K562 (cell line): Measurements from ENCODE around the gene EGLN1. TPM values are rescaled to one million over a fixed set of nuclear protein-coding genes. Genes with fewer than 3 reads are reported as not detected.

Experiments used
- ATAC-seq: fragments of 200-7000 bp; cut with Tn5 transposase; 3 replicates; pipeline ENCODE4 v1.9.1; 2020; ENCODE audit warnings: moderate library complexity
- BruUV-seq: library from RNA; stranded (reverse); fragments of 400-500 nt; replicated peaks from 2 replicates; lab custom pipeline; 2021; lab: Mats Ljungman, UMichigan
- CTCF ChIA-PET: fragments of 300-600 bp; formaldehyde crosslinking; extraction: SDS; loops from one replicate; lab custom pipeline; 2021; ENCODE audit warnings: low intra/inter-chr PET ratio; lab: Yijun Ruan, JAX
- POLR2A ChIA-PET: fragments of 300-600, 350-650 bp; sonication (Branson Sonifier 250); formaldehyde crosslinking; extraction: SDS; loops from one replicate; lab custom pipeline; 2021; ENCODE audit warnings: antibody characterized with exemption, inconsistent platforms; lab: Yijun Ruan, JAX
- DNase-seq, 4 experiments: peaks; one replicate each; pipeline versions ENCODE4 v3.0.0 to v3.0.0-alpha.2; 2011 to 2018; ENCODE audit warnings: low spot score in 3 of 4, mixed read lengths in 3 of 4; ENCODE audit errors: extremely low read depth in 1 of 4
- FAIRE-seq: peaks from 2 replicates; lab custom pipeline; 2011; peaks lifted over from hg19 to GRCh38; lab: Jason Lieb, UNC
- H2AFZ ChIP-seq: 2 replicates; pipeline ENCODE4 v1.6.0; 2011; ENCODE audit warnings: low read depth, low read length, control low read depth, inconsistent platforms
- H3K27ac ChIP-seq: fragments of 200-600 bp; 3 replicates; pipeline ENCODE4 v1.8.0; 2011; ENCODE audit warnings: low read depth, mild to moderate bottlenecking, control low read depth, inconsistent platforms, low read length, moderate library complexity, mixed read lengths; ENCODE audit errors: extremely low read depth
- H3K27me3 ChIP-seq, 2 experiments: fragments of 300-600 bp in 1 of 2; 2 replicates in 1 of 2; 3 replicates in 1 of 2; pipeline versions ENCODE4 v1.6.0 to v1.8.0; 2011; ENCODE audit warnings: inconsistent platforms in 2 of 2, low read length in 2 of 2, mild to moderate bottlenecking in 1 of 2, mixed read lengths in 1 of 2, moderate library complexity in 1 of 2; ENCODE audit not compliant: control insufficient read depth in 2 of 2, insufficient read depth in 2 of 2
- H3K36me3 ChIP-seq: fragments of 300-600 bp; 3 replicates; pipeline ENCODE4 v1.8.0; 2011; ENCODE audit warnings: mild to moderate bottlenecking, low read length, inconsistent platforms; ENCODE audit not compliant: control insufficient read depth, insufficient read depth
- H3K4me1 ChIP-seq, 2 experiments: fragments of 200-600 bp in 1 of 2; replicated peaks in 1 of 2; 2 replicates in 1 of 2; 3 replicates in 1 of 2; pipeline versions ENCODE4 v1.5.1 to v1.8.0; 2011; ENCODE audit warnings: inconsistent platforms in 2 of 2, low read length in 2 of 2, mild to moderate bottlenecking in 1 of 2, mixed read lengths in 1 of 2, moderate library complexity in 1 of 2; ENCODE audit not compliant: control insufficient read depth in 2 of 2, insufficient read depth in 2 of 2
- H3K4me2 ChIP-seq: 2 replicates; pipeline ENCODE4 v1.6.1; 2011; ENCODE audit warnings: low read length, control low read depth, inconsistent platforms, mixed read lengths; ENCODE audit not compliant: insufficient read depth
- H3K4me3 ChIP-seq: fragments of 200-600 bp; sonication (generic), shearing (Covaris generic); 2 replicates; pipeline ENCODE4 v1.5.1; 2016; ENCODE audit warnings: control low read depth, inconsistent platforms
- H3K79me2 ChIP-seq: fragments of 200-600 bp; 3 replicates; pipeline ENCODE4 v1.8.0; 2011; ENCODE audit warnings: low read length, inconsistent platforms; ENCODE audit not compliant: control insufficient read depth, insufficient read depth
- H3K9ac ChIP-seq, 2 experiments: 2 replicates each; pipeline versions ENCODE4 v1.6.0 to v1.6.1; 2011; ENCODE audit warnings: low read depth in 2 of 2, low read length in 2 of 2, control low read depth in 1 of 2, inconsistent platforms in 1 of 2, mild to moderate bottlenecking in 1 of 2, mixed read lengths in 1 of 2; ENCODE audit not compliant: insufficient read depth in 1 of 2
- H3K9me1 ChIP-seq: one replicate; pipeline ENCODE4 v1.6.0; 2011; ENCODE audit warnings: inconsistent platforms, mild to moderate bottlenecking, low read length, moderate library complexity; ENCODE audit not compliant: control insufficient read depth, insufficient read depth
- H3K9me3 ChIP-seq: replicated peaks from 2 replicates; pipeline ENCODE4 v1.5.1; 2011; ENCODE audit warnings: low read depth, low read length, inconsistent platforms; ENCODE audit not compliant: control insufficient read depth, insufficient read depth
- H4K20me1 ChIP-seq: replicated peaks from 2 replicates; pipeline ENCODE4 v1.6.1; 2011; ENCODE audit warnings: low read length, inconsistent platforms, mixed read lengths; ENCODE audit not compliant: control insufficient read depth, insufficient read depth
- ARID2 ChIP-seq: fragments of 450-650 bp; IDR thresholded peaks from 2 replicates; pipeline ENCODE4 v1.6.1; 2017; ENCODE audit warnings: antibody characterized with exemption, mild to moderate bottlenecking
- HMG20B ChIP-seq: fragments of 250-450 bp; sonication (Bioruptor Pico); IDR thresholded peaks from 2 replicates; pipeline ENCODE4 v1.5.0; 2021; ENCODE audit warnings: mild to moderate bottlenecking
- ZBTB40 ChIP-seq, 2 experiments: fragments of 450-650 bp in 1 of 2; sonication (generic) in 1 of 2; formaldehyde crosslinking in 1 of 2; IDR thresholded peaks; 2 replicates each; pipeline versions ENCODE4 v1.7.1 to v1.9.0; 2016 to 2022; ENCODE audit warnings: inconsistent platforms in 1 of 2, mild to moderate bottlenecking in 1 of 2, missing genetic modification reagents in 1 of 2
- ZNF232 ChIP-seq: sonication (generic); formaldehyde crosslinking; IDR thresholded peaks from 2 replicates; pipeline ENCODE4 v1.8.0; 2022; ENCODE audit warnings: mild to moderate bottlenecking, missing genetic modification reagents
- WGBS: fragments of 100-300 bp; shearing (Covaris generic); methylation state at CpG from one replicate; pipeline ENCODE4 v1.1.6; 2016; ENCODE audit warnings: low coverage, mixed read lengths; ENCODE audit not compliant: insufficient coverage; ENCODE audit errors: missing lambda C conversion rate; 5-methylcytosine and 5-hydroxymethylcytosine counted together
- in situ Hi-C: fragments of 300-500 bp; cut with MboI; formaldehyde crosslinking; loops from 4 replicates; pipeline ENCODE4 v1.15.0; 2018; ENCODE audit warnings: inconsistent platforms, mixed read lengths
- intact Hi-C: fragments of 100-400 bp; cut with micrococcal nuclease; formaldehyde crosslinking; loops from 2 replicates; pipeline ENCODE4 v1.14.2; 2022
- polyA plus RNA-seq, 8 experiments: library from polyadenylated mRNA; depleted of rRNA in 4 of 8; stranded (reverse) in 5 of 8; unstranded in 3 of 8; fragments of >200 nt; fragmentation: Nextera tagmentation in 2 of 8; fragmentation: Illumina TruSeq in 1 of 8; extraction: Ambion mirVana in 2 of 8; extraction: Trizol in 1 of 8; gene quantifications; 2 replicates each; pipeline versions ENCODE4 v1.2.1 to v1.2.3, GENCODE V29; 2011 to 2014; ENCODE audit warnings: inconsistent platforms in 1 of 8, missing spikeins in 1 of 8
- total RNA-seq, 7 experiments: library from RNA; depleted of rRNA in 6 of 7; stranded (reverse); fragments of >200 nt in 6 of 7; fragmentation: Illumina TruSeq in 2 of 7; extraction: Trizol in 2 of 7; gene quantifications; 2 replicates each; pipeline versions ENCODE4 v1.2.1 to v1.2.3, GENCODE V29; 2011 to 2021; ENCODE audit warnings: low replicate concordance in 1 of 7

EGLN1 gene
- total and polyA plus RNA-seq, 9 of the 15 experiments (the other 6 are each of a cell fraction or from before 2014, with no cell fraction given) = 5.2 to 54.3 (median 24.6) TPM

DNA sequence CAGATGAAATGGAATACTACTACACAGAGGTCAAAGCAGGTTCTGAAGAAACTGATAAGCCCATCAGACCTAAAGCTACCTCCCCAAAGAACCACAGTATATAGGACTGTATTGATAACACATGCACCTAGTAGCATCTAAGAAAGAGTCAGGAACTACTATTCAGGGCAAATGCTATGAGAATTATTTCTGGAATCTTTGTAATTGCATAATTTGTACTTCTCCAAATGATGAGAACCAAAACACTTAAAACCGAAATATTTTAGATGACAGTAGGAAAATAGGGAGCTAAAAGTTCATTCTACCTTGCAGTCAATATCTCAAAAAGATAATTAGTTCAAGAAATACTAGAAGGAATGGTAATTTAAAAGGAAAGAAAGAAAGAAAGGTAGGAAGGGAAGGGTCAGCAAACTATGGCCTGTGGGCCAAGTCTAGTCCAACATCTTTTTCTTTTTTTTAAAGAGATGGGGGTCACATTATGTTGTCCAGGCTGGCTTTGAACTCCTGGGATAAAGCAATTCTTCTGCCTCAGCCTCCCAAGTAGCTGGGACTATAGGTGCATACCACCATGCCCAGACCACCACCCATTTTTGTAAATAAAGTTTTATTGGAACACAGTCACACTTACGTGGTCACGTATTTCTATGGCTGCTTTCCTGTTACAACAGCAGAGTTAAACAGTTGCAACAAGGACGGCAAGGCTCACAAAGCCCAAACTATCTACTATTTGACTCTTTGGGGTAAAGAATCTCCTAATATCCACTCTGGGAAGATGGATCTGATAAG, 24.0 kb downstream of the EGLN1 start:
- Histone ChIP-seq H3K4me1 (peaks cover 0 to 4% of the 10 kb centered on the region in 2 experiments; a peak in 3 of 5 replicates), H3K4me2 (no peak overlapping the region), H3K9me1 (no peaks in the 10 kb centered on the region), H3K9me3 (no peaks in the 10 kb centered on the region), H4K20me1 (peaks cover 19% of the 10 kb centered on the region), H3K27me3 (no peaks in the 10 kb centered on the region), H3K27ac (no peak overlapping the region), H3K79me2 (peaks cover 90% of the 10 kb centered on the region), H2AFZ (no peak overlapping the region), H3K36me3 (peaks cover 8% of the 10 kb centered on the region; the same call in 1 of the 3 replicates), H3K4me3 (no peak overlapping the region), H3K9ac (no peak overlapping the region)
- intact Hi-C loops = no loop called here
- TF ChIP-seq ZNF232 (CRISPR knock-in tag) (no peak), ARID2 (no peak), HMG20B (no peak), ZBTB40 (IDR thresholded peaks at IDR 0.05) (peak; percentile 91), ZBTB40 (CRISPR knock-in tag; IDR thresholded peaks at IDR 0.05) (peak; percentile 61)
- 63% methylated on average over 4 of the region's 4 CpGs for WGBS
- DNase-seq (peak in 1 of 4 experiments; percentile 19), FAIRE-seq (no peak), ATAC-seq (no peak)
- CTCF ChIA-PET = no interaction called here
- in situ Hi-C loops = no loop called here
- POLR2A ChIA-PET = interaction anchor here (0.6 to 1.2 kb wide), 3 partner anchors 9 to 186 kb away, joined by 3 read pairs; no protein-coding TSS in a partner anchor
- no TSS peak for BruUV-seq
